HEK293 (cell line): ENCODE measurements around the gene STX1B.

ENCODE experiments used
- CTCF ChIA-PET: fragments of 350-600 bp; formaldehyde crosslinking; extraction: SDS; loops from one replicate; lab custom pipeline; 2021; ENCODE audit warnings: antibody characterized with exemption; lab: Yijun Ruan, JAX
- POLR2A ChIA-PET: fragments of 300-600 bp; formaldehyde crosslinking; extraction: SDS; loops from one replicate; lab custom pipeline; 2020; ENCODE audit warnings: antibody characterized with exemption, inconsistent platforms; lab: Yijun Ruan, JAX
- H3K27ac ChIP-seq: fragments of 200-500 bp; sonication (Bioruptor generic); 2 replicates; pipeline ENCODE4 v1.5.1; 2014; ENCODE audit warnings: low read depth, low read length, control low read depth, inconsistent platforms; ENCODE audit errors: extremely low read depth
- H3K36me3 ChIP-seq, 2 experiments: fragments of 200-500 bp in 1 of 2; sonication (Bioruptor generic) in 1 of 2; 1 replicate in 1 of 2; 2 replicates in 1 of 2; pipeline ENCODE4 v1.5.1; 2014 to 2017; ENCODE audit warnings: inconsistent platforms in 2 of 2, low read length in 2 of 2; ENCODE audit not compliant: control insufficient read depth in 2 of 2, insufficient read depth in 1 of 2
- H3K4me1 ChIP-seq: fragments of 200-500 bp; sonication (Bioruptor generic); 2 replicates; pipeline ENCODE4 v1.5.1; 2014; ENCODE audit warnings: mild to moderate bottlenecking, low read length, inconsistent platforms; ENCODE audit not compliant: control insufficient read depth, insufficient read depth
- H3K4me3 ChIP-seq: 2 replicates; pipeline ENCODE4 v1.5.1; 2011; ENCODE audit warnings: low read depth, mild to moderate bottlenecking, control low read depth, low read length, moderate library complexity
- H3K9me3 ChIP-seq: fragments of 200-500 bp; sonication (Bioruptor generic); 2 replicates; pipeline ENCODE4 v1.5.1; 2014; ENCODE audit warnings: low read depth, low read length, inconsistent platforms; ENCODE audit not compliant: control insufficient read depth, insufficient read depth
- GLIS1 ChIP-seq: fragments of 450-650 bp; formaldehyde crosslinking; IDR thresholded peaks from 2 replicates; pipeline ENCODE4 v1.5.1; 2016; ENCODE audit warnings: missing biosample characterization, missing genetic modification characterization
- HOXC10 ChIP-seq: sonication (generic); formaldehyde crosslinking; IDR thresholded peaks from 2 replicates; pipeline ENCODE4 v1.8.1; 2023; ENCODE audit warnings: mild to moderate bottlenecking, missing genetic modification reagents
- SP2 ChIP-seq: fragments of 450-650 bp; formaldehyde crosslinking; IDR thresholded peaks from 2 replicates; pipeline ENCODE4 v1.5.1; 2016; ENCODE audit warnings: missing biosample characterization, missing genetic modification characterization
- ZEB2 ChIP-seq: fragments of 450-650 bp; formaldehyde crosslinking; IDR thresholded peaks from 2 replicates; pipeline ENCODE4 v1.5.1; 2016; ENCODE audit warnings: missing biosample characterization, missing genetic modification characterization
- ZNF121 ChIP-seq: fragments of 450-650 bp; formaldehyde crosslinking; IDR thresholded peaks from 2 replicates; pipeline ENCODE4 v1.5.1; 2016; ENCODE audit warnings: missing biosample characterization, missing genetic modification characterization
- ZNF266 ChIP-seq: fragments of 450-650 bp; formaldehyde crosslinking; IDR thresholded peaks from 2 replicates; pipeline ENCODE4 v1.5.1; 2016; ENCODE audit warnings: missing biosample characterization, missing genetic modification characterization, low read depth
- ZNF335 ChIP-seq: fragments of 450-650 bp; formaldehyde crosslinking; conservative IDR thresholded peaks from 2 replicates; pipeline ENCODE4 v1.5.1; 2016; ENCODE audit warnings: missing biosample characterization, missing genetic modification characterization
- ZNF350 ChIP-seq: fragments of 450-650 bp; formaldehyde crosslinking; IDR thresholded peaks from 2 replicates; pipeline ENCODE4 v1.5.0; 2017; ENCODE audit warnings: missing biosample characterization, mild to moderate bottlenecking, missing genetic modification characterization
- ZNF416 ChIP-seq: fragments of 450-650 bp; formaldehyde crosslinking; IDR thresholded peaks from 2 replicates; pipeline ENCODE4 v1.5.1; 2016; ENCODE audit warnings: missing biosample characterization, missing genetic modification characterization
- ZNF433 ChIP-seq: fragments of 450-650 bp; formaldehyde crosslinking; IDR thresholded peaks from 2 replicates; pipeline ENCODE4 v1.5.1; 2016; ENCODE audit warnings: missing biosample characterization, missing genetic modification characterization, low read depth
- ZNF48 ChIP-seq: fragments of 450-650 bp; formaldehyde crosslinking; IDR thresholded peaks from 2 replicates; pipeline ENCODE4 v1.5.1; 2016; ENCODE audit warnings: missing biosample characterization, missing genetic modification characterization
- ZNF529 ChIP-seq: fragments of 450-650 bp; formaldehyde crosslinking; IDR thresholded peaks from 2 replicates; pipeline ENCODE4 v1.5.1; 2017; ENCODE audit warnings: missing genetic modification characterization, missing biosample characterization; ENCODE audit not compliant: insufficient replicate concordance
- ZNF558 ChIP-seq: fragments of 450-650 bp; formaldehyde crosslinking; IDR thresholded peaks from 2 replicates; pipeline ENCODE4 v1.5.1; 2016; ENCODE audit warnings: missing biosample characterization, missing genetic modification characterization
- ZNF560 ChIP-seq: fragments of 450-650 bp; formaldehyde crosslinking; IDR thresholded peaks from 2 replicates; pipeline ENCODE4 v1.5.1; 2017; ENCODE audit warnings: missing biosample characterization, missing genetic modification characterization, borderline replicate concordance
- ZNF561 ChIP-seq: fragments of 450-650 bp; IDR thresholded peaks from 2 replicates; pipeline ENCODE4 v1.5.1; 2018; ENCODE audit warnings: missing biosample characterization, missing genetic modification characterization, borderline replicate concordance
- ZNF596 ChIP-seq: fragments of 450-650 bp; IDR thresholded peaks from 2 replicates; pipeline ENCODE4 v1.5.0; 2018; ENCODE audit warnings: missing biosample characterization, mild to moderate bottlenecking, missing genetic modification characterization, moderate library complexity
- ZNF660 ChIP-seq: fragments of 450-650 bp; IDR thresholded peaks from 2 replicates; pipeline ENCODE4 v1.5.1; 2018; ENCODE audit warnings: missing biosample characterization, mild to moderate bottlenecking, missing genetic modification characterization
- ZNF677 ChIP-seq: fragments of 450-650 bp; IDR thresholded peaks from 2 replicates; pipeline ENCODE4 v1.5.0; 2018; ENCODE audit warnings: missing biosample characterization, mild to moderate bottlenecking, missing genetic modification characterization, moderate library complexity
- ZNF747 ChIP-seq: fragments of 450-650 bp; formaldehyde crosslinking; IDR thresholded peaks from 2 replicates; pipeline ENCODE4 v1.5.1; 2016; ENCODE audit warnings: missing biosample characterization, missing genetic modification characterization
- TF ChIP-seq, protein P1 (sequence below): fragments of 450-650 bp; formaldehyde crosslinking; IDR thresholded peaks from 2 replicates; pipeline ENCODE4 v1.5.1; 2016; ENCODE audit warnings: missing biosample characterization, missing genetic modification characterization
- TF ChIP-seq, protein P2 (sequence below): fragments of 450-650 bp; formaldehyde crosslinking; IDR thresholded peaks from 2 replicates; pipeline ENCODE4 v1.5.1; 2017; ENCODE audit warnings: missing biosample characterization, mild to moderate bottlenecking, missing genetic modification characterization, moderate library complexity
- TF ChIP-seq, protein P3 (sequence below): fragments of 450-650 bp; IDR thresholded peaks from 2 replicates; pipeline ENCODE4 v1.5.1; 2018; ENCODE audit warnings: missing biosample characterization, mild to moderate bottlenecking, missing genetic modification characterization
- TF ChIP-seq, protein P4 (sequence below): fragments of 450-650 bp; formaldehyde crosslinking; IDR thresholded peaks from 2 replicates; pipeline ENCODE4 v1.5.1; 2017; ENCODE audit warnings: missing biosample characterization, missing genetic modification characterization
- TF ChIP-seq, protein P5 (sequence below): fragments of 450-650 bp; formaldehyde crosslinking; optimal IDR thresholded peaks from 2 replicates; pipeline ENCODE3; 2016; ENCODE audit warnings: missing biosample characterization, mild to moderate bottlenecking, missing genetic modification characterization
- TF ChIP-seq, protein P6 (sequence below): fragments of 450-650 bp; formaldehyde crosslinking; conservative IDR thresholded peaks from 2 replicates; pipeline ENCODE4 v1.5.1; 2016; ENCODE audit warnings: low read depth, missing biosample characterization, missing genetic modification characterization

Gene STX1B

DNA sequence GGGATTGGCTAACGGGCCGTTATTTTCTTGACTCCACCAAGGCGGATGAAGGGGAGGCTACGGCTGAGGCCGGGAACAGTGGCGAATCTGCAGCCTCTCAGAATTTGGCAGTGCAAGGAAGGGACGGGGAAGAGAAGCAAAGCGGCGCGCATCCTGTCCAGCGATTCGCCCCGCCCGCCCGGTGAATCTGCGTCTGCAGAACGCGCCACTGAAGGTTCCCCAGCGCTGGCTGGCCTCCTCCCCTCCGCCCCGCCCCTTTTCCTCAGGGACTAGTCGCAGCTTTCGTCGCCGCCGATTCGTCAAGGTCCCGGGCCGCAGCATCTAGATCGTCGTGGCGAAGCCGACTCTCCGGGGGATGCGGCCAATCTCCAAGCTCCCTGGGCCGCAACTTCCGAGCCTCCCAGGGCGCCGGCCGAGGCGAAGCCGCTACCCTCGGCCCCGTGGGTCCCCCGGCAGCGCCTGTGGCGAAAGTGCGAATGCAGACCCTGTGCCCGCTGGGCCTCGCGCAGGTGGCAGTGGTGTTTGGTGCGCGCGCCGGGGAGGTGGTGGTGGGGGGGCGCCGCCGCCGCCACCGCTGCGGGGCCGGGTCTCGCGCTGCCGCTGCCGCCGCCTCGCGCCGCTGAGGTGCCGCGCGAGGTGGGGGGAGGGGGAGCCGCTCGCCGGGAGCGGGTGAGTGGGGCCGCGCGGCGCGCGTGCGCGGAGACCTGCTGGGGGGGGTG lies 52.8 kb downstream of the STX1B start, which contains the start of gene SETD1A:
SETD1A (plus strand) TSS at position 299 of the 719 bp plus-strand sequence. CDS start 978 bp downstream, outside the sequence.
- peaks cover 2% of the 10 kb centered on the region; the same call in 1 of the 2 replicates for H3K4me1 ChIP-seq
- peak within 1 kb of the TSS; percentile 96 for H3K27ac ChIP-seq
- peak within 1 kb of the TSS; percentile 90 for H3K4me3 ChIP-seq
- H3K9me3 ChIP-seq: no peaks in the 10 kb centered on the region
- ChIA-PET CTCF (interaction anchor here (0.6 to 2.1 kb wide), 3 partner anchors 13 to 204 kb away, joined by 4 to 8 read pairs (median 5); no protein-coding TSS in a partner anchor), POLR2A (interaction anchor here (0.6 to 0.9 kb wide), 2 partner anchors 9 to 15 kb away, joined by 3 read pairs; partner anchors contain the start of gene ORAI3)
- peaks cover 35 to 42% of the 10 kb centered on the region in 2 experiments for H3K36me3 ChIP-seq
- TF ChIP-seq, protein P1, sequence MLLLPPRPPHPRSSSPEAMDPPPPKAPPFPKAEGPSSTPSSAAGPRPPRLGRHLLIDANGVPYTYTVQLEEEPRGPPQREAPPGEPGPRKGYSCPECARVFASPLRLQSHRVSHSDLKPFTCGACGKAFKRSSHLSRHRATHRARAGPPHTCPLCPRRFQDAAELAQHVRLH (tag by site-specific recombination): peak; percentile 99
- TF ChIP-seq GLIS1 (tag by site-specific recombination) (peak; percentile 95), ZNF121 (tag by site-specific recombination) (no peak), ZNF433 (tag by site-specific recombination) (no peak), ZNF560 (no peak), ZNF529 (no peak), HOXC10 (CRISPR knock-in tag) (no peak), ZNF561 (peak; percentile 98), ZNF416 (tag by site-specific recombination) (no peak), ZNF350 (tag by site-specific recombination) (no peak), ZNF747 (no peak), ZNF335 (tag by site-specific recombination) (peak; percentile 74), ZNF660 (tag by site-specific recombination) (peak; percentile 67; the same call in 1 of the 2 replicates), ZNF558 (tag by site-specific recombination) (peak; percentile 15; the same call in 1 of the 2 replicates), ZNF596 (tag by site-specific recombination) (no peak), ZNF677 (tag by site-specific recombination) (0 out of 2 replicates have a peak, but pooled peaks have one; percentile 52), ZNF48 (no peak), SP2 (tag by site-specific recombination) (peak; percentile 91), ZNF266 (tag by site-specific recombination) (no peak), ZEB2 (peak; percentile 94)
- TF ChIP-seq, protein P2, sequence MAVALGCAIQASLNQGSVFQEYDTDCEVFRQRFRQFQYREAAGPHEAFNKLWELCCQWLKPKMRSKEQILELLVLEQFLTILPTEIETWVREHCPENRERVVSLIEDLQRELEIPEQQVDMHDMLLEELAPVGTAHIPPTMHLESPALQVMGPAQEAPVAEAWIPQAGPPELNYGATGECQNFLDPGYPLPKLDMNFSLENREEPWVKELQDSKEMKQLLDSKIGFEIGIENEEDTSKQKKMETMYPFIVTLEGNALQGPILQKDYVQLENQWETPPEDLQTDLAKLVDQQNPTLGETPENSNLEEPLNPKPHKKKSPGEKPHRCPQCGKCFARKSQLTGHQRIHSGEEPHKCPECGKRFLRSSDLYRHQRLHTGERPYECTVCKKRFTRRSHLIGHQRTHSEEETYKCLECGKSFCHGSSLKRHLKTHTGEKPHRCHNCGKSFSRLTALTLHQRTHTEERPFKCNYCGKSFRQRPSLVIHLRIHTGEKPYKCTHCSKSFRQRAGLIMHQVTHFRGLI (tag by site-specific recombination): no peak; the same call in 1 of the 2 replicates
- TF ChIP-seq, protein P3, sequence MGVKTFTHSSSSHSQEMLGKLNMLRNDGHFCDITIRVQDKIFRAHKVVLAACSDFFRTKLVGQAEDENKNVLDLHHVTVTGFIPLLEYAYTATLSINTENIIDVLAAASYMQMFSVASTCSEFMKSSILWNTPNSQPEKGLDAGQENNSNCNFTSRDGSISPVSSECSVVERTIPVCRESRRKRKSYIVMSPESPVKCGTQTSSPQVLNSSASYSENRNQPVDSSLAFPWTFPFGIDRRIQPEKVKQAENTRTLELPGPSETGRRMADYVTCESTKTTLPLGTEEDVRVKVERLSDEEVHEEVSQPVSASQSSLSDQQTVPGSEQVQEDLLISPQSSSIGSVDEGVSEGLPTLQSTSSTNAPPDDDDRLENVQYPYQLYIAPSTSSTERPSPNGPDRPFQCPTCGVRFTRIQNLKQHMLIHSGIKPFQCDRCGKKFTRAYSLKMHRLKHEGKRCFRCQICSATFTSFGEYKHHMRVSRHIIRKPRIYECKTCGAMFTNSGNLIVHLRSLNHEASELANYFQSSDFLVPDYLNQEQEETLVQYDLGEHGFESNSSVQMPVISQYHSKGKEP (tag by site-specific recombination): no peak; the same call in 1 of the 2 replicates
- TF ChIP-seq, protein P4, sequence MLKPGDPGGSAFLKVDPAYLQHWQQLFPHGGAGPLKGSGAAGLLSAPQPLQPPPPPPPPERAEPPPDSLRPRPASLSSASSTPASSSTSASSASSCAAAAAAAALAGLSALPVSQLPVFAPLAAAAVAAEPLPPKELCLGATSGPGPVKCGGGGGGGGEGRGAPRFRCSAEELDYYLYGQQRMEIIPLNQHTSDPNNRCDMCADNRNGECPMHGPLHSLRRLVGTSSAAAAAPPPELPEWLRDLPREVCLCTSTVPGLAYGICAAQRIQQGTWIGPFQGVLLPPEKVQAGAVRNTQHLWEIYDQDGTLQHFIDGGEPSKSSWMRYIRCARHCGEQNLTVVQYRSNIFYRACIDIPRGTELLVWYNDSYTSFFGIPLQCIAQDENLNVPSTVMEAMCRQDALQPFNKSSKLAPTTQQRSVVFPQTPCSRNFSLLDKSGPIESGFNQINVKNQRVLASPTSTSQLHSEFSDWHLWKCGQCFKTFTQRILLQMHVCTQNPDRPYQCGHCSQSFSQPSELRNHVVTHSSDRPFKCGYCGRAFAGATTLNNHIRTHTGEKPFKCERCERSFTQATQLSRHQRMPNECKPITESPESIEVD (tag by site-specific recombination): no peak; the same call in 1 of the 2 replicates
- TF ChIP-seq, protein P5, sequence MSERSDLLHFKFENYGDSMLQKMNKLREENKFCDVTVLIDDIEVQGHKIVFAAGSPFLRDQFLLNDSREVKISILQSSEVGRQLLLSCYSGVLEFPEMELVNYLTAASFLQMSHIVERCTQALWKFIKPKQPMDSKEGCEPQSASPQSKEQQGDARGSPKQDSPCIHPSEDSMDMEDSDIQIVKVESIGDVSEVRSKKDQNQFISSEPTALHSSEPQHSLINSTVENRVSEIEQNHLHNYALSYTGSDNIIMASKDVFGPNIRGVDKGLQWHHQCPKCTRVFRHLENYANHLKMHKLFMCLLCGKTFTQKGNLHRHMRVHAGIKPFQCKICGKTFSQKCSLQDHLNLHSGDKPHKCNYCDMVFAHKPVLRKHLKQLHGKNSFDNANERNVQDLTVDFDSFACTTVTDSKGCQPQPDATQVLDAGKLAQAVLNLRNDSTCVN: peak; percentile 100
- TF ChIP-seq, protein P6, sequence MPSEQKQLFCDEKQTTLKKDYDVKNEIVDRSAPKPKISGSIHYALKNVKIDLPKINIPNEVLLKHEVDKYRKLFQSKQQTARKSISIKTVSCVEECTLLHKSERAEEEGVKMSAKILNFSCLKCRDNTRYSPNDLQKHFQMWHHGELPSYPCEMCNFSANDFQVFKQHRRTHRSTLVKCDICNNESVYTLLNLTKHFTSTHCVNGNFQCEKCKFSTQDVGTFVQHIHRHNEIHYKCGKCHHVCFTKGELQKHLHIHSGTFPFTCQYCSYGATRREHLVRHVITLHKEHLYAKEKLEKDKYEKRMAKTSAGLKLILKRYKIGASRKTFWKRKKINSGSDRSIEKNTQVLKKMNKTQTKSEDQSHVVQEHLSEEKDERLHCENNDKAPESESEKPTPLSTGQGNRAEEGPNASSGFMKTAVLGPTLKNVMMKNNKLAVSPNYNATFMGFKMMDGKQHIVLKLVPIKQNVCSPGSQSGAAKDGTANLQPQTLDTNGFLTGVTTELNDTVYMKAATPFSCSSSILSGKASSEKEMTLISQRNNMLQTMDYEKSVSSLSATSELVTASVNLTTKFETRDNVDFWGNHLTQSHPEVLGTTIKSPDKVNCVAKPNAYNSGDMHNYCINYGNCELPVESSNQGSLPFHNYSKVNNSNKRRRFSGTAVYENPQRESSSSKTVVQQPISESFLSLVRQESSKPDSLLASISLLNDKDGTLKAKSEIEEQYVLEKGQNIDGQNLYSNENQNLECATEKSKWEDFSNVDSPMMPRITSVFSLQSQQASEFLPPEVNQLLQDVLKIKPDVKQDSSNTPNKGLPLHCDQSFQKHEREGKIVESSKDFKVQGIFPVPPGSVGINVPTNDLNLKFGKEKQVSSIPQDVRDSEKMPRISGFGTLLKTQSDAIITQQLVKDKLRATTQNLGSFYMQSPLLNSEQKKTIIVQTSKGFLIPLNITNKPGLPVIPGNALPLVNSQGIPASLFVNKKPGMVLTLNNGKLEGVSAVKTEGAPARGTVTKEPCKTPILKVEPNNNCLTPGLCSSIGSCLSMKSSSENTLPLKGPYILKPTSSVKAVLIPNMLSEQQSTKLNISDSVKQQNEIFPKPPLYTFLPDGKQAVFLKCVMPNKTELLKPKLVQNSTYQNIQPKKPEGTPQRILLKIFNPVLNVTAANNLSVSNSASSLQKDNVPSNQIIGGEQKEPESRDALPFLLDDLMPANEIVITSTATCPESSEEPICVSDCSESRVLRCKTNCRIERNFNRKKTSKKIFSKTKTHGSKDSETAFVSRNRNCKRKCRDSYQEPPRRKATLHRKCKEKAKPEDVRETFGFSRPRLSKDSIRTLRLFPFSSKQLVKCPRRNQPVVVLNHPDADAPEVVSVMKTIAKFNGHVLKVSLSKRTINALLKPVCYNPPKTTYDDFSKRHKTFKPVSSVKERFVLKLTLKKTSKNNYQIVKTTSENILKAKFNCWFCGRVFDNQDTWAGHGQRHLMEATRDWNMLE (tag by site-specific recombination): peak; percentile 60
